ENCODE measurements around the gene PKNOX2.

PKNOX2 gene

GRCh38 chr11:125332821-125333220, 168.3 kb downstream of the PKNOX2 start:
- Histone ChIP-seq H3K4me2 (ENCODE audit: low read depth, low read length) (no peak overlapping the region), H3K27me3 (replicated peaks; ENCODE audit: insufficient read depth, low read length) (no peaks in the 10 kb centered on the region), H3K27ac (ENCODE audit: low read length) (no peak overlapping the region), H4K20me1 (ENCODE audit: insufficient read depth, low read length) (no peaks in the 10 kb centered on the region), H3K9me2 (replicated peaks; ENCODE audit: insufficient read depth, low read length) (no peaks in the 10 kb centered on the region), H2AFZ (ENCODE audit: low read length) (no peak overlapping the region), H3K36me3 (replicated peaks; ENCODE audit: insufficient read depth, low read length) (no peaks in the 10 kb centered on the region), H3K79me2 (ENCODE audit: low read length) (no peaks in the 10 kb centered on the region), H3K9ac (ENCODE audit: low read length) (no peak overlapping the region), H3K9me3 (replicated peaks; ENCODE audit: insufficient read depth, low read length) (no peaks in the 10 kb centered on the region), H3F3A (ENCODE audit: insufficient read depth, low read length) (no peaks in the 10 kb centered on the region), H3K4me3 (ENCODE audit: low read length) (no peak overlapping the region), H3K4me1 (ENCODE audit: low read length) (no peaks in the 10 kb centered on the region)
- no peak for DNase-seq
- TF ChIP-seq EZH2phosphoT487 (IDR thresholded peaks at IDR 0.05; ENCODE audit: low read length) (no peak), CTCF (IDR thresholded peaks at IDR 0.05; ENCODE audit: low read length) (no peak), EZH2 (optimal IDR thresholded peaks at IDR 0.05; ENCODE audit: low read depth, low read length) (no peak)

- TF ChIP-seq EZH2phosphoT487 (IDR thresholded peaks at IDR 0.05; ENCODE audit: low read length) (no peak), EZH2 (optimal IDR thresholded peaks at IDR 0.05; ENCODE audit: low read depth, low read length) (no peak), CTCF (IDR thresholded peaks at IDR 0.05; ENCODE audit: low read length) (no peak)
- Histone ChIP-seq H3K9me2 (replicated peaks; ENCODE audit: insufficient read depth, low read length) (no peaks in the 10 kb centered on the region), H4K20me1 (ENCODE audit: insufficient read depth, low read length) (no peaks in the 10 kb centered on the region), H3K4me1 (ENCODE audit: low read length) (no peaks in the 10 kb centered on the region), H3K4me2 (ENCODE audit: low read depth, low read length) (no peak overlapping the region), H3K9ac (ENCODE audit: low read length) (no peak overlapping the region), H2AFZ (ENCODE audit: low read length) (no peak overlapping the region), H3K79me2 (ENCODE audit: low read length) (no peaks in the 10 kb centered on the region), H3K27ac (ENCODE audit: low read length) (no peak overlapping the region), H3F3A (ENCODE audit: insufficient read depth, low read length) (no peaks in the 10 kb centered on the region), H3K9me3 (replicated peaks; ENCODE audit: insufficient read depth, low read length) (no peaks in the 10 kb centered on the region), H3K36me3 (replicated peaks; ENCODE audit: insufficient read depth, low read length) (no peaks in the 10 kb centered on the region), H3K27me3 (replicated peaks; ENCODE audit: insufficient read depth, low read length) (no peaks in the 10 kb centered on the region), H3K4me3 (ENCODE audit: low read length) (no peak overlapping the region)
- no peak for DNase-seq
These were observed 169.0 kb downstream of the PKNOX2 start for GRCh38 chr11:125333354-125334073.

- Histone ChIP-seq H3F3A (ENCODE audit: insufficient read depth, low read length) (no peaks in the 10 kb centered on the region), H2AFZ (ENCODE audit: low read length) (no peak overlapping the region), H3K36me3 (replicated peaks; ENCODE audit: insufficient read depth, low read length) (no peaks in the 10 kb centered on the region), H3K4me3 (ENCODE audit: low read length) (no peak overlapping the region), H3K9me2 (replicated peaks; ENCODE audit: insufficient read depth, low read length) (no peaks in the 10 kb centered on the region), H4K20me1 (ENCODE audit: insufficient read depth, low read length) (no peaks in the 10 kb centered on the region), H3K27me3 (replicated peaks; ENCODE audit: insufficient read depth, low read length) (no peaks in the 10 kb centered on the region), H3K79me2 (ENCODE audit: low read length) (no peaks in the 10 kb centered on the region), H3K9ac (ENCODE audit: low read length) (no peak overlapping the region), H3K9me3 (replicated peaks; ENCODE audit: insufficient read depth, low read length) (no peaks in the 10 kb centered on the region), H3K27ac (ENCODE audit: low read length) (no peak overlapping the region), H3K4me2 (ENCODE audit: low read depth, low read length) (no peak overlapping the region), H3K4me1 (ENCODE audit: low read length) (no peaks in the 10 kb centered on the region)
- TF ChIP-seq CTCF (IDR thresholded peaks at IDR 0.05; ENCODE audit: low read length): no peak
- no peak for TF ChIP-seq EZH2phosphoT487 (IDR thresholded peaks at IDR 0.05; ENCODE audit: low read length)
- TF ChIP-seq EZH2 (optimal IDR thresholded peaks at IDR 0.05; ENCODE audit: low read depth, low read length): no peak
- no peak for DNase-seq
These were observed 170.6 kb downstream of the PKNOX2 start for GRCh38 chr11:125335106-125335505.
